ENCODE results near the gene C2. TPM values are rescaled to one million over a fixed set of nuclear protein-coding genes. Genes with fewer than 3 reads are reported as not detected.

Gene C2
- total RNA-seq, 1 experiment from 2014 or later, result 0.66 TPM

- H3K23me2 ChIP-seq (ENCODE audit: insufficient read length, low read depth, low read length, poor library complexity, severe bottlenecking), result peaks cover 6% of the 10 kb centered on the region
- no peak overlapping the region for H3K56ac ChIP-seq (ENCODE audit: insufficient read length, low read depth, low read length)
- no peaks in the 10 kb centered on the region; the same call in 1 of the 2 replicates for H3K27me3 Mint-ChIP-seq (ENCODE audit: low read depth)
- no peak overlapping the region for H4K5ac ChIP-seq (ENCODE audit: insufficient read length, low read depth, low read length)
- H3K79me1 ChIP-seq (ENCODE audit: insufficient read depth, low read depth, low read length, poor library complexity, severe bottlenecking), result no peaks in the 10 kb centered on the region
- no peak for TF ChIP-seq CTCF (conservative IDR thresholded peaks at IDR 0.05)
- no peak overlapping the region for H2BK15ac ChIP-seq (ENCODE audit: low read depth, low read length)
- H3K9me3 Mint-ChIP-seq, result 0 out of 5 replicates have a peak, but pooled peaks cover 0 to 2% of the 10 kb centered on the region in 2 experiments
- H2AFZ ChIP-seq (ENCODE audit: low read length), result no peak overlapping the region
- H4K20me1 ChIP-seq (ENCODE audit: control insufficient read depth, insufficient read depth, insufficient read length), result no peaks in the 10 kb centered on the region
- peaks cover 3% of the 10 kb centered on the region; the same call in 1 of the 2 replicates for H3K4me1 ChIP-seq (ENCODE audit: insufficient read depth, low read length)
- H2BK120ac ChIP-seq (ENCODE audit: low read depth, low read length, poor library complexity, severe bottlenecking), result no peak overlapping the region
- no peaks in the 10 kb centered on the region for H3K27me3 ChIP-seq (ENCODE audit: insufficient read depth, low read length)
- no peak overlapping the region for H3K23ac ChIP-seq (ENCODE audit: insufficient read length, low read depth, low read length)
- H3K14ac ChIP-seq (ENCODE audit: insufficient read depth, low read length), result no peak overlapping the region
- H3K36me3 Mint-ChIP-seq (ENCODE audit: insufficient read depth in 1 of 3, low read depth in 3 of 3), result peaks cover 29 to 67% (median 65%) of the 10 kb centered on the region in 3 experiments; a peak in 6 of 7 replicates
- H3K27ac Mint-ChIP-seq, result no peak overlapping the region
- H2BK20ac ChIP-seq (ENCODE audit: low read depth, low read length, poor library complexity, severe bottlenecking), result no peak overlapping the region
- no peak overlapping the region for H2BK12ac ChIP-seq (ENCODE audit: insufficient read length, low read depth, low read length)
- no peak overlapping the region for H3T11ph ChIP-seq (ENCODE audit: low read length)
- DNase-seq, result no peak
- H3K4ac ChIP-seq (ENCODE audit: low read depth, low read length), result no peak overlapping the region
- H2AK5ac ChIP-seq (ENCODE audit: insufficient read length, low read length), result no peak overlapping the region
- no peaks in the 10 kb centered on the region for H3K9me3 ChIP-seq (ENCODE audit: control insufficient read depth, low read depth, low read length)
- no peak overlapping the region; a peak in 1 of 5 replicates for H3K4me3 Mint-ChIP-seq
- H2BK5ac ChIP-seq (ENCODE audit: insufficient read length, low read length), result no peak overlapping the region
- H3K18ac ChIP-seq (ENCODE audit: insufficient read length, low read depth, low read length), result no peak overlapping the region
- no peaks in the 10 kb centered on the region; the same call in 1 of the 2 replicates for H3K79me2 ChIP-seq (ENCODE audit: insufficient read depth, low read length)
- no peak overlapping the region for H4K91ac ChIP-seq (ENCODE audit: insufficient read length, low read depth, low read length)
- H3K27ac ChIP-seq (ENCODE audit: insufficient read length, low read depth, low read length), result no peak overlapping the region
- no peak overlapping the region for H3K9ac ChIP-seq (ENCODE audit: extremely low read depth, insufficient read length, low read length)
- H3K4me2 ChIP-seq (ENCODE audit: insufficient read depth, insufficient read length, low read length), result no peak overlapping the region
- no peak overlapping the region for H4K8ac ChIP-seq (replicated peaks; ENCODE audit: insufficient read length, low read depth, low read length)
- WGBS (ENCODE audit: extremely low coverage, insufficient read length, low lambda C conversion rate), result no CpG with 5 or more reads among the region's 23 CpGs
- peaks cover 8 to 11% of the 10 kb centered on the region in 2 experiments for H3K4me1 Mint-ChIP-seq
Observed at GRCh38 chr6:31968791-31969711, 41.5 kb downstream of the C2 start.

All from H9 (cell line).